OCI-LY7 (cell line): ENCODE results near the gene USP31.

Source experiments
- CTCF ChIP-seq: fragments of 200-600 bp; sonication (generic); conservative IDR thresholded peaks from 2 replicates; pipeline ENCODE4 v1.5.1; 2014; ENCODE audit warnings: mild to moderate bottlenecking, antibody characterized with exemption, low read length, moderate library complexity, mixed read lengths
- EZH2phosphoT487 ChIP-seq: fragments of 200-600 bp; sonication (generic); IDR thresholded peaks from 2 replicates; pipeline ENCODE4 v1.6.1; 2018; ENCODE audit warnings: low read depth, borderline replicate concordance, mild to moderate bottlenecking, mixed run types, antibody characterized with exemption, low read length, moderate library complexity, mixed read lengths

- TF ChIP-seq CTCF (no peak), EZH2phosphoT487 (no peak)
Measured at GRCh38 chr16:23137818-23138217, 11.4 kb downstream of the USP31 start.
